ENCODE data around the gene CELF5.

DNA sequence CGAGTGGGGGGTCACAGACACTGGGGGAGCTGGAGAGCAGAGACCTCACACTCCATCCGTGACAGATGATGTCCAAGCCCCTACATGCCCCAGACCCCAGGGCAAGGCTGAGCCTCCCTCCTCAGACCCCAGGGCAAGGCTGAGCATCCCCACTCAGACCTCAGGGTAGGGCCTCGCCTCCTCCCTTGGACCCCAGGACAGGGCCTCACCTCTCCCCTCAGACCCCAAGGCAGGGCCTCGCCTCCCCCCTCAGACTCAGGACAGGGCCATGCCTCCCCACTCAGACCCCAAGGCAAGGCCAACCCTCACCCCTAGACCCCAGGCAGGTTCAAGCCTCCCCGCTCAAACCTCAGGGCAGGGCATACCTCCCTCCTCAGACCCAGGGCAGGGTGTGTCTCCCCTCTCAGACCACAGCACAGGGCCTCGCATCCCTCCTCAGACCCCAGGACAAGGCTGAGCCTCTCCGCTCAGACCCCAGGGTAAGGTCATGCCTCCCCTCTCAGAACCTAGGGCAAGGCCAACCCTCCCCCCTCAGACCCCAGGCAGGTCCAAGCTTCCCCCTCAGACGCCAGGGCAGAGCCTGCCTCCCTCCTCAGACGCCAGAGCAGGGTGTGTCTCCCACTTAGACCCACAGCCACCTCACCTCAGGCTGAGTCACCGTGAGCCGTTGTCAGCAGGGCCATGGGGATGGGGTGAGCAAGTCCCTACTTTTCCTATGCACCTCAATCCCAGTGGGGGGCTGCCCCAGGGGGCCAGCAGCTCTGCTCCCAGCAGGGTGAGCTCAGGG is 47.6 kb upstream of the CELF5 start:
- no peak for TF ChIP-seq KDM1A (IDR thresholded peaks at IDR 0.05; ENCODE audit: borderline replicate concordance)
- TF ChIP-seq, protein P1, sequence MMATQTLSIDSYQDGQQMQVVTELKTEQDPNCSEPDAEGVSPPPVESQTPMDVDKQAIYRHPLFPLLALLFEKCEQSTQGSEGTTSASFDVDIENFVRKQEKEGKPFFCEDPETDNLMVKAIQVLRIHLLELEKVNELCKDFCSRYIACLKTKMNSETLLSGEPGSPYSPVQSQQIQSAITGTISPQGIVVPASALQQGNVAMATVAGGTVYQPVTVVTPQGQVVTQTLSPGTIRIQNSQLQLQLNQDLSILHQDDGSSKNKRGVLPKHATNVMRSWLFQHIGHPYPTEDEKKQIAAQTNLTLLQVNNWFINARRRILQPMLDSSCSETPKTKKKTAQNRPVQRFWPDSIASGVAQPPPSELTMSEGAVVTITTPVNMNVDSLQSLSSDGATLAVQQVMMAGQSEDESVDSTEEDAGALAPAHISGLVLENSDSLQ (IDR thresholded peaks at IDR 0.05), result no peak
- TF ChIP-seq NFYB (IDR thresholded peaks at IDR 0.05; ENCODE audit: insufficient read depth, low read depth, low read length), result no peak
- TF ChIP-seq, protein P2, sequence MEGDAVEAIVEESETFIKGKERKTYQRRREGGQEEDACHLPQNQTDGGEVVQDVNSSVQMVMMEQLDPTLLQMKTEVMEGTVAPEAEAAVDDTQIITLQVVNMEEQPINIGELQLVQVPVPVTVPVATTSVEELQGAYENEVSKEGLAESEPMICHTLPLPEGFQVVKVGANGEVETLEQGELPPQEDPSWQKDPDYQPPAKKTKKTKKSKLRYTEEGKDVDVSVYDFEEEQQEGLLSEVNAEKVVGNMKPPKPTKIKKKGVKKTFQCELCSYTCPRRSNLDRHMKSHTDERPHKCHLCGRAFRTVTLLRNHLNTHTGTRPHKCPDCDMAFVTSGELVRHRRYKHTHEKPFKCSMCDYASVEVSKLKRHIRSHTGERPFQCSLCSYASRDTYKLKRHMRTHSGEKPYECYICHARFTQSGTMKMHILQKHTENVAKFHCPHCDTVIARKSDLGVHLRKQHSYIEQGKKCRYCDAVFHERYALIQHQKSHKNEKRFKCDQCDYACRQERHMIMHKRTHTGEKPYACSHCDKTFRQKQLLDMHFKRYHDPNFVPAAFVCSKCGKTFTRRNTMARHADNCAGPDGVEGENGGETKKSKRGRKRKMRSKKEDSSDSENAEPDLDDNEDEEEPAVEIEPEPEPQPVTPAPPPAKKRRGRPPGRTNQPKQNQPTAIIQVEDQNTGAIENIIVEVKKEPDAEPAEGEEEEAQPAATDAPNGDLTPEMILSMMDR (IDR thresholded peaks at IDR 0.05 in 2 of 3, conservative IDR thresholded peaks at IDR 0.05 in 1 of 3; ENCODE audit: control insufficient read depth in 2 of 3, extremely low read depth in 1 of 3, insufficient read depth in 1 of 3, low read depth in 3 of 3, low read length in 3 of 3), result no peak
- TF ChIP-seq EZH2 (IDR thresholded peaks at IDR 0.05; ENCODE audit: borderline replicate concordance, control insufficient read depth, low read depth, low read length), result no peak
- TF ChIP-seq GABPA (IDR thresholded peaks at IDR 0.05; ENCODE audit: low read depth), result no peak
- no peak for TF ChIP-seq LARP7 (IDR thresholded peaks at IDR 0.05)
- TF ChIP-seq CHD4 (IDR thresholded peaks at IDR 0.05), result no peak
- TF ChIP-seq, protein P3, sequence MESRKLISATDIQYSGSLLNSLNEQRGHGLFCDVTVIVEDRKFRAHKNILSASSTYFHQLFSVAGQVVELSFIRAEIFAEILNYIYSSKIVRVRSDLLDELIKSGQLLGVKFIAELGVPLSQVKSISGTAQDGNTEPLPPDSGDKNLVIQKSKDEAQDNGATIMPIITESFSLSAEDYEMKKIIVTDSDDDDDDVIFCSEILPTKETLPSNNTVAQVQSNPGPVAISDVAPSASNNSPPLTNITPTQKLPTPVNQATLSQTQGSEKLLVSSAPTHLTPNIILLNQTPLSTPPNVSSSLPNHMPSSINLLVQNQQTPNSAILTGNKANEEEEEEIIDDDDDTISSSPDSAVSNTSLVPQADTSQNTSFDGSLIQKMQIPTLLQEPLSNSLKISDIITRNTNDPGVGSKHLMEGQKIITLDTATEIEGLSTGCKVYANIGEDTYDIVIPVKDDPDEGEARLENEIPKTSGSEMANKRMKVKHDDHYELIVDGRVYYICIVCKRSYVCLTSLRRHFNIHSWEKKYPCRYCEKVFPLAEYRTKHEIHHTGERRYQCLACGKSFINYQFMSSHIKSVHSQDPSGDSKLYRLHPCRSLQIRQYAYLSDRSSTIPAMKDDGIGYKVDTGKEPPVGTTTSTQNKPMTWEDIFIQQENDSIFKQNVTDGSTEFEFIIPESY (IDR thresholded peaks at IDR 0.05), result no peak
- no peak for TF ChIP-seq RB1 (IDR thresholded peaks at IDR 0.05; ENCODE audit: borderline replicate concordance)
- no peak for TF ChIP-seq BHLHE40 (IDR thresholded peaks at IDR 0.05; ENCODE audit: borderline replicate concordance in 1 of 2, low read depth in 2 of 2, low read length in 1 of 2)
- TF ChIP-seq, protein P4, sequence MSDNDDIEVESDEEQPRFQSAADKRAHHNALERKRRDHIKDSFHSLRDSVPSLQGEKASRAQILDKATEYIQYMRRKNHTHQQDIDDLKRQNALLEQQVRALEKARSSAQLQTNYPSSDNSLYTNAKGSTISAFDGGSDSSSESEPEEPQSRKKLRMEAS (IDR thresholded peaks at IDR 0.05; ENCODE audit: low read depth, low read length), result no peak
- no peak for TF ChIP-seq SREBF2 (IDR thresholded peaks at IDR 0.05; ENCODE audit: low read length)
